A549 (cell line): ENCODE measurements around the gene TMED4. TPM values are rescaled to one million over a fixed set of nuclear protein-coding genes. Genes with fewer than 3 reads are reported as not detected.

Experiments used
- ATAC-seq, 2 experiments: fragments of 200-7000 bp in 1 of 2; fragments of >200 bp in 1 of 2; cut with Nextera tagmentation in 1 of 2; cut with Tn5 transposase in 1 of 2; 3 replicates each; pipeline versions ENCODE4 v1.8.0 to v1.9.1; 2018 to 2020; ENCODE audit warnings: mild to moderate bottlenecking in 1 of 2, moderate library complexity in 1 of 2
- CTCF ChIA-PET: fragments of 300-600 bp; sonication (Branson Sonifier 250); formaldehyde crosslinking; extraction: SDS; loops from one replicate; lab custom pipeline; 2021; ENCODE audit warnings: antibody characterized with exemption, inconsistent platforms; lab: Yijun Ruan, JAX
- POLR2A ChIA-PET: fragments of 350-600 bp; formaldehyde crosslinking; extraction: SDS; loops from one replicate; lab custom pipeline; 2021; ENCODE audit warnings: antibody characterized with exemption, inconsistent platforms; lab: Yijun Ruan, JAX
- DNase-seq, 2 experiments: peaks; one replicate each; pipeline versions ENCODE4 v3.0.0 to v3.0.0-alpha.2; 2011 to 2016; ENCODE audit warnings: low read depth in 1 of 2, low spot score in 1 of 2
- FAIRE-seq: peaks from 2 replicates; lab custom pipeline; 2011; peaks lifted over from hg19 to GRCh38; lab: Jason Lieb, UNC
- H3K27ac ChIP-seq, 2 experiments: fragments of >200 bp; sonication (Bioruptor Twin); formaldehyde crosslinking; 3 replicates each; pipeline ENCODE4 v1.5.1; 2016 to 2017
- H3K4me1 ChIP-seq: fragments of >200 bp; sonication (Bioruptor Twin); formaldehyde crosslinking; 3 replicates; pipeline ENCODE4 v1.6.1; 2016
- H3K4me2 ChIP-seq: fragments of >200 bp; sonication (Bioruptor Twin); formaldehyde crosslinking; 3 replicates; pipeline ENCODE4 v1.6.1; 2016
- H3K4me3 ChIP-seq: fragments of >200 bp; sonication (Bioruptor Twin); formaldehyde crosslinking; 3 replicates; pipeline ENCODE4 v1.5.1; 2016
- H3K9me3 ChIP-seq: fragments of >200 bp; sonication (Bioruptor Twin); formaldehyde crosslinking; 3 replicates; pipeline ENCODE4 v1.6.1; 2016
- CBX2 ChIP-seq: fragments of 200-600 bp; sonication (generic); IDR thresholded peaks from 2 replicates; pipeline ENCODE4 v1.6.1; 2016; ENCODE audit warnings: low read depth, mild to moderate bottlenecking, borderline replicate concordance
- CHD4 ChIP-seq: fragments of 200-600 bp; sonication (generic); IDR thresholded peaks from 2 replicates; pipeline ENCODE4 v1.6.1; 2016; ENCODE audit warnings: antibody characterized with exemption, mild to moderate bottlenecking, borderline replicate concordance
- EHF ChIP-seq: fragments of 250-450 bp; sonication (Bioruptor Pico); IDR thresholded peaks from 2 replicates; pipeline ENCODE4 v1.5.0; 2020; ENCODE audit warnings: mild to moderate bottlenecking
- FOSB ChIP-seq: fragments of 250-450 bp; sonication (Bioruptor Pico); IDR thresholded peaks from 2 replicates; pipeline ENCODE4 v1.5.0; 2020; ENCODE audit warnings: mild to moderate bottlenecking, moderate library complexity
- FOXS1 ChIP-seq: fragments of 250-450 bp; sonication (Bioruptor Pico); IDR thresholded peaks from 2 replicates; pipeline ENCODE4 v1.5.0; 2020; ENCODE audit warnings: mild to moderate bottlenecking, moderate library complexity
- MAFK ChIP-seq: fragments of 450-650 bp; IDR thresholded peaks from 2 replicates; pipeline ENCODE4 v1.6.1; 2014; ENCODE audit not compliant: partially characterized antibody
- MYC ChIP-seq: IDR thresholded peaks from 2 replicates; pipeline ENCODE4 v1.6.1; 2012; ENCODE audit warnings: mild to moderate bottlenecking, inconsistent platforms, low read length, improper control_type of control experiment, borderline replicate concordance
- NFE2L2 ChIP-seq: fragments of 150-350 bp; conservative IDR thresholded peaks from 2 replicates; pipeline ENCODE4 v1.6.1; 2014; ENCODE audit warnings: low read length
- POLR2A ChIP-seq: IDR thresholded peaks from 2 replicates; pipeline ENCODE4 v1.6.1; 2012; ENCODE audit warnings: mild to moderate bottlenecking, low read length
- RCOR1 ChIP-seq: fragments of 150-350 bp; IDR thresholded peaks from 2 replicates; pipeline ENCODE4 v1.6.1; 2014; ENCODE audit warnings: antibody characterized with exemption, low read length, low read depth
- SREBF2 ChIP-seq: fragments of 450-650 bp; IDR thresholded peaks from 2 replicates; pipeline ENCODE4 v1.6.1; 2014; ENCODE audit warnings: mild to moderate bottlenecking, moderate library complexity
- TP53 ChIP-seq: fragments of 250-450 bp; sonication (Bioruptor Pico); IDR thresholded peaks from 2 replicates; pipeline ENCODE4 v1.5.0; 2021; ENCODE audit warnings: mild to moderate bottlenecking, moderate library complexity
- ZC3H11A ChIP-seq: fragments of 450-650 bp; IDR thresholded peaks from 2 replicates; pipeline ENCODE4 v1.6.1; 2014; ENCODE audit warnings: antibody characterized with exemption, mild to moderate bottlenecking
- ZFP36 ChIP-seq: fragments of 450-650 bp; IDR thresholded peaks from 2 replicates; pipeline ENCODE4 v1.6.1; 2014; ENCODE audit warnings: borderline replicate concordance; ENCODE audit not compliant: partially characterized antibody
- ZNF302 ChIP-seq: fragments of 250-450 bp; sonication (Bioruptor Pico); IDR thresholded peaks from 2 replicates; pipeline ENCODE4 v1.9.0; 2021; ENCODE audit warnings: inconsistent platforms, mild to moderate bottlenecking, moderate library complexity
- ZSCAN20 ChIP-seq: fragments of 250-450 bp; sonication (Bioruptor Pico); IDR thresholded peaks from 2 replicates; pipeline ENCODE4 v1.8.0; 2022; ENCODE audit warnings: mild to moderate bottlenecking, moderate library complexity
- WGBS: methylation state at CpG from one replicate; pipeline ENCODE4 v1.1.6; 2017; ENCODE audit errors: missing lambda C conversion rate; 5-methylcytosine and 5-hydroxymethylcytosine counted together
- polyA plus RNA-seq, 4 experiments: library from polyadenylated mRNA; depleted of rRNA in 3 of 4; stranded (reverse); fragments of >200 nt; fragmentation: RNase III in 1 of 4; extraction: RNeasy Plus Mini Kit Qiagen cat#74134 plus additional on column Dnase treatment in 1 of 4; gene quantifications; 2 replicates in 3 of 4; 3 replicates in 1 of 4; pipeline ENCODE4 v1.2.3, GENCODE V29; 2011 to 2017
- TF ChIP-seq, protein P1 (sequence below): fragments of 150-350 bp; IDR thresholded peaks from 2 replicates; pipeline ENCODE4 v1.6.1; 2014; ENCODE audit warnings: low read depth, mild to moderate bottlenecking, low read length
- TF ChIP-seq, protein P2 (sequence below): fragments of 250-450 bp; sonication (Bioruptor Pico); IDR thresholded peaks from 2 replicates; pipeline ENCODE4 v1.5.0; 2021; ENCODE audit warnings: mild to moderate bottlenecking, moderate library complexity, borderline replicate concordance
- TF ChIP-seq, protein P3 (sequence below): fragments of >200 bp; sonication (Bioruptor Twin); formaldehyde crosslinking; IDR thresholded peaks from 3 replicates; pipeline ENCODE4 v1.5.1; 2016
- TF ChIP-seq, protein P4 (sequence below): fragments of >200 bp; sonication (Bioruptor Twin); formaldehyde crosslinking; IDR thresholded peaks from 2 replicates; pipeline ENCODE4 v1.6.1; 2016
- TF ChIP-seq, protein P5 (sequence below): IDR thresholded peaks from 2 replicates; pipeline ENCODE4 v1.6.1; 2012
- TF ChIP-seq, protein P6 (sequence below): fragments of >200 bp; sonication (Bioruptor Twin); formaldehyde crosslinking; IDR thresholded peaks from 3 replicates; pipeline ENCODE4 v1.6.1; 2016

TMED4 gene
- polyA plus RNA-seq, 2 of the 4 experiments (the other 2 are of a cell fraction): 55.1 to 68.3 TPM

DNA sequence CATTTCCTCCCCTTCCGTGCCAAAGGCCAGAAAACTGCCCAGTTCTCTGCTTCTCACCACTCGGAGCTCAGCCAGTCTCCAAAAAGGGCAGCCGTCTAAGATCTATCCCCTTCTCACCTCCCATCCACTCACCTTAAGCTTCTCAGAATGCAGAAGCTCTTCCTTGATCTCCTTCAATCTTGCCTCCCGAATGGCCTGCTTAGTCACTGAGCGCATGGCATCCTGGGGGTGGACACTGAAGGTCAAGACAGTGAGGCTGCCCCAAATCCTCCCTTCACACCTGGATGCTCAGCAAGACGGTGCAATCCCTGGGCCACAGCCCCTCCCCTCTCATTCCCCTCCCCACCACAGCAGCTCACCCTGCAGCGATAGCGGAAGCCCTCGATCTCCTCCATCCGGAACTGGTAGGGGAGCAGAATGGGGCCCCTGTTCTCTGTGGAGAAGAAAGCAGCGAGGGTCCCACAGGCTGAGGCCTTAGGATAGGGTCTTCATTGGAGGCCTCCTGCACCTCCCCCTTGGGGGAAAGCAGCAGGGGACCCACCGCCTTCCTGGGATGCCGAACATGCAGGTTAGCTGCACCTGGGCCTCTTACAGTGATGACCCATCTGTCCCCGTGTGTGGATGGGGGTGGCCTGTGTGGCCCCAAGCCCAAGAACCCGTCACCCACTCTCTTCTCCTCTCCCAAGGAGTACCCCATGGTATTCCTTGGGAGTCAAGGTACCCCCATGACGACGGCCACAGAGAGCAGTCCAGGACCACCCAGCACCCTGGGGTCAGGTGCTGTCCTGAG, 13.1 kb downstream of the TMED4 start:
- Histone ChIP-seq H3K4me1 (peaks cover 6% of the 10 kb centered on the region), H3K27ac (no peak overlapping the region), H3K4me2 (no peak overlapping the region), H3K9me3 (no peaks in the 10 kb centered on the region), H3K4me3 (no peak overlapping the region)
- TF ChIP-seq EHF (CRISPR knock-in tag): no peak
- 90% methylated on average over 11 of the region's 17 CpGs for WGBS
- DNase-seq: no peak
- no peak for FAIRE-seq
- ChIA-PET CTCF (interaction anchor here (1.1 to 1.7 kb wide), 2 partner anchors 11 to 355 kb away, joined by 3 to 5 read pairs; no protein-coding TSS in a partner anchor), POLR2A (no interaction called here)
- ATAC-seq: no peak

DNA sequence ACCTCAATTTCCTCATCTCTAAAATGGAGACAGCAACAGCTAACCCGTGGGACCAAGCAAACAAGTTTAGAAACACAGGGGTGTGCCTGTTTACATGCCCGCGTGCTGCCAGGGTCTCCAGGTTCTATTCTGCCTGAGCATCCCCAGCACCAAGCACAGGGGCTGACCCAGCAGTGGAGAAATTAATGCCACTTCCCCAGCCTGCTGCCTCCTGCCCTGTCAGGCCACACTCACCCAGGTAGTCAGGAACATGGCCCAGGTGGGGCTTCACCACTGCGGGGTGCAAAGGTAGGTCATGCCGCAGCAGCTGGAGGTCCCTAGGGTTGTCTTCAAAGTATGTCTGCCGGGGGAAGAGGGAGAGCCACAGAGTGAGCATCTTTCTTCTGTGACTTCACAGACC, 14.1 kb downstream of the TMED4 start:
- no peak for DNase-seq
- ChIA-PET POLR2A (interaction anchor here (0.6 kb wide), 1 partner anchor 13 kb away, joined by 3 read pairs; no protein-coding TSS in a partner anchor), CTCF (interaction anchor here (1.1 to 4.8 kb wide), 3 partner anchors 12 to 354 kb away, joined by 3 to 30 read pairs (median 5); partner anchors contain the start of gene NPC1L1)
- no peaks in the 10 kb centered on the region for H3K9me3 ChIP-seq
- no peak for FAIRE-seq
- ATAC-seq: no peak
- TF ChIP-seq RCOR1 (no peak), FOSB (no peak), CHD4 (no peak), SREBF2 (no peak), ZNF302 (CRISPR knock-in tag) (no peak), ZC3H11A (no peak), ZSCAN20 (CRISPR knock-in tag) (no peak)
- TF ChIP-seq, protein P1, sequence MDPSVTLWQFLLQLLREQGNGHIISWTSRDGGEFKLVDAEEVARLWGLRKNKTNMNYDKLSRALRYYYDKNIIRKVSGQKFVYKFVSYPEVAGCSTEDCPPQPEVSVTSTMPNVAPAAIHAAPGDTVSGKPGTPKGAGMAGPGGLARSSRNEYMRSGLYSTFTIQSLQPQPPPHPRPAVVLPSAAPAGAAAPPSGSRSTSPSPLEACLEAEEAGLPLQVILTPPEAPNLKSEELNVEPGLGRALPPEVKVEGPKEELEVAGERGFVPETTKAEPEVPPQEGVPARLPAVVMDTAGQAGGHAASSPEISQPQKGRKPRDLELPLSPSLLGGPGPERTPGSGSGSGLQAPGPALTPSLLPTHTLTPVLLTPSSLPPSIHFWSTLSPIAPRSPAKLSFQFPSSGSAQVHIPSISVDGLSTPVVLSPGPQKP: no peak
- H3K4me2 ChIP-seq: no peak overlapping the region
- WGBS: 92% methylated on average over 6 of the region's 6 CpGs
- H3K27ac ChIP-seq: no peak overlapping the region
- H3K4me3 ChIP-seq: no peak overlapping the region
- peaks cover 13% of the 10 kb centered on the region for H3K4me1 ChIP-seq

DNA sequence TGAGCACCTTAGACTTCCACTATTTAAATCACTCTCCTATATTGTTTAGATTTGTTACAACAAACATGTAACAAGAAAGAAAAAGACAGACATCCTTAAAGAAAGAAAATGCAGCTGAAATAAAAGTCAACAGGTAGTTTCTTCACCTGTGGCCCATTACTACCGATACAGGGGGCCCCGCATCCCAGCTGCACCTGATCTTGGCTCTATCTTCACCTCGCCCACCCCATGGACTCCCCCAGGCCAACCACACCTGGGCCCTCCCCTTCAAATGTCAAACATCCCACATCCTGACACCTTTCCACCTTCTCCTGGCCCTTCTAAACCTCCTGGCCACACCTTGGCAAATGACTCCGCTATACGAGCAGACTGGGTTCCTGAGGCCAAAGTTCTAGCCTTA, 15.4 kb downstream of the TMED4 start:
- Histone ChIP-seq H3K9me3 (no peaks in the 10 kb centered on the region), H3K4me2 (no peak overlapping the region)
- no peak for FAIRE-seq
- 93% methylated on average over 5 of the region's 5 CpGs for WGBS
- ATAC-seq: no peak
- TF ChIP-seq, protein P2, sequence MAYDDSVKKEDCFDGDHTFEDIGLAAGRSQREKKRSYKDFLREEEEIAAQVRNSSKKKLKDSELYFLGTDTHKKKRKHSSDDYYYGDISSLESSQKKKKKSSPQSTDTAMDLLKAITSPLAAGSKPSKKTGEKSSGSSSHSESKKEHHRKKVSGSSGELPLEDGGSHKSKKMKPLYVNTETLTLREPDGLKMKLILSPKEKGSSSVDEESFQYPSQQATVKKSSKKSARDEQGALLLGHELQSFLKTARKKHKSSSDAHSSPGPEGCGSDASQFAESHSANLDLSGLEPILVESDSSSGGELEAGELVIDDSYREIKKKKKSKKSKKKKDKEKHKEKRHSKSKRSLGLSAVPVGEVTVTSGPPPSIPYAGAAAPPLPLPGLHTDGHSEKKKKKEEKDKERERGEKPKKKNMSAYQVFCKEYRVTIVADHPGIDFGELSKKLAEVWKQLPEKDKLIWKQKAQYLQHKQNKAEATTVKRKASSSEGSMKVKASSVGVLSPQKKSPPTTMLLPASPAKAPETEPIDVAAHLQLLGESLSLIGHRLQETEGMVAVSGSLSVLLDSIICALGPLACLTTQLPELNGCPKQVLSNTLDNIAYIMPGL (CRISPR knock-in tag): no peak
- TF ChIP-seq POLR2A: no peak
- no peak for TF ChIP-seq FOXS1 (CRISPR knock-in tag)
- no peak for TF ChIP-seq ZSCAN20 (CRISPR knock-in tag)
- no peak for TF ChIP-seq CBX2
- TF ChIP-seq, protein P3, sequence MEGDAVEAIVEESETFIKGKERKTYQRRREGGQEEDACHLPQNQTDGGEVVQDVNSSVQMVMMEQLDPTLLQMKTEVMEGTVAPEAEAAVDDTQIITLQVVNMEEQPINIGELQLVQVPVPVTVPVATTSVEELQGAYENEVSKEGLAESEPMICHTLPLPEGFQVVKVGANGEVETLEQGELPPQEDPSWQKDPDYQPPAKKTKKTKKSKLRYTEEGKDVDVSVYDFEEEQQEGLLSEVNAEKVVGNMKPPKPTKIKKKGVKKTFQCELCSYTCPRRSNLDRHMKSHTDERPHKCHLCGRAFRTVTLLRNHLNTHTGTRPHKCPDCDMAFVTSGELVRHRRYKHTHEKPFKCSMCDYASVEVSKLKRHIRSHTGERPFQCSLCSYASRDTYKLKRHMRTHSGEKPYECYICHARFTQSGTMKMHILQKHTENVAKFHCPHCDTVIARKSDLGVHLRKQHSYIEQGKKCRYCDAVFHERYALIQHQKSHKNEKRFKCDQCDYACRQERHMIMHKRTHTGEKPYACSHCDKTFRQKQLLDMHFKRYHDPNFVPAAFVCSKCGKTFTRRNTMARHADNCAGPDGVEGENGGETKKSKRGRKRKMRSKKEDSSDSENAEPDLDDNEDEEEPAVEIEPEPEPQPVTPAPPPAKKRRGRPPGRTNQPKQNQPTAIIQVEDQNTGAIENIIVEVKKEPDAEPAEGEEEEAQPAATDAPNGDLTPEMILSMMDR: no peak
- TF ChIP-seq, protein P4, sequence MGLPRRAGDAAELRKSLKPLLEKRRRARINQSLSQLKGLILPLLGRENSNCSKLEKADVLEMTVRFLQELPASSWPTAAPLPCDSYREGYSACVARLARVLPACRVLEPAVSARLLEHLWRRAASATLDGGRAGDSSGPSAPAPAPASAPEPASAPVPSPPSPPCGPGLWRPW: no peak
- TF ChIP-seq, protein P5, sequence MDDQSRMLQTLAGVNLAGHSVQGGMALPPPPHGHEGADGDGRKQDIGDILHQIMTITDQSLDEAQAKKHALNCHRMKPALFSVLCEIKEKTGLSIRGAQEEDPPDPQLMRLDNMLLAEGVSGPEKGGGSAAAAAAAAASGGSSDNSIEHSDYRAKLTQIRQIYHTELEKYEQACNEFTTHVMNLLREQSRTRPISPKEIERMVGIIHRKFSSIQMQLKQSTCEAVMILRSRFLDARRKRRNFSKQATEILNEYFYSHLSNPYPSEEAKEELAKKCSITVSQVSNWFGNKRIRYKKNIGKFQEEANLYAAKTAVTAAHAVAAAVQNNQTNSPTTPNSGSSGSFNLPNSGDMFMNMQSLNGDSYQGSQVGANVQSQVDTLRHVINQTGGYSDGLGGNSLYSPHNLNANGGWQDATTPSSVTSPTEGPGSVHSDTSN: no peak
- TF ChIP-seq NFE2L2: no peak
- TF ChIP-seq TP53 (CRISPR knock-in tag): no peak
- no peak for TF ChIP-seq ZFP36
- no peak for TF ChIP-seq MYC
- TF ChIP-seq MAFK: no peak
- TF ChIP-seq, protein P6, sequence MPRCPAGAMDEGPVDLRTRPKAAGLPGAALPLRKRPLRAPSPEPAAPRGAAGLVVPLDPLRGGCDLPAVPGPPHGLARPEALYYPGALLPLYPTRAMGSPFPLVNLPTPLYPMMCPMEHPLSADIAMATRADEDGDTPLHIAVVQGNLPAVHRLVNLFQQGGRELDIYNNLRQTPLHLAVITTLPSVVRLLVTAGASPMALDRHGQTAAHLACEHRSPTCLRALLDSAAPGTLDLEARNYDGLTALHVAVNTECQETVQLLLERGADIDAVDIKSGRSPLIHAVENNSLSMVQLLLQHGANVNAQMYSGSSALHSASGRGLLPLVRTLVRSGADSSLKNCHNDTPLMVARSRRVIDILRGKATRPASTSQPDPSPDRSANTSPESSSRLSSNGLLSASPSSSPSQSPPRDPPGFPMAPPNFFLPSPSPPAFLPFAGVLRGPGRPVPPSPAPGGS: no peak
- TF ChIP-seq, all 56 proteins: peak for 0
- ChIA-PET POLR2A (interaction anchor here (2.0 kb wide), 1 partner anchor 76 kb away, joined by 8 read pairs; the partner anchor contains the start of gene NUDCD3), CTCF (interaction anchor here (1.0 to 4.8 kb wide), 9 partner anchors 11 to 514 kb away, joined by 3 to 55 read pairs (median 18); partner anchors contain the start of genes NPC1L1 and TMED4)
- Histone ChIP-seq H3K27ac (no peak overlapping the region), H3K4me1 (peaks cover 19% of the 10 kb centered on the region), H3K4me3 (no peak overlapping the region)
- DNase-seq: no peak
